GM19372 (cell line): Measurements from ENCODE around the gene CCNY.

Experiments used
- ATAC-seq: cut with Tn5 transposase; IDR thresholded peaks from one replicate; pipeline ENCODE4 v1.9.1; 2021; ENCODE audit warnings: mild to moderate bottlenecking, low read depth, moderate library complexity; ENCODE audit not compliant: unreplicated experiment

CCNY gene

GRCh38 chr10:35423505-35424306 is 87.4 kb downstream of the CCNY start:
- no peak for ATAC-seq

- ATAC-seq, result no peak
These were observed 88.5 kb downstream of the CCNY start for GRCh38 chr10:35424680-35425285.

GRCh38 chr10:35425595-35425994 is 89.3 kb downstream of the CCNY start:
- ATAC-seq, result no peak

GRCh38 chr10:35426657-35427056 is 90.3 kb downstream of the CCNY start:
- ATAC-seq, result no peak

GRCh38 chr10:35427543-35427942 is 91.2 kb downstream of the CCNY start:
- ATAC-seq, result no peak

GRCh38 chr10:35428521-35428920 is 92.2 kb downstream of the CCNY start:
- ATAC-seq, result no peak

- ATAC-seq, result no peak
These were observed 96.6 kb downstream of the CCNY start for GRCh38 chr10:35432781-35433338.

GRCh38 chr10:35433851-35434426 is 97.6 kb downstream of the CCNY start:
- ATAC-seq, result no peak

GRCh38 chr10:35434533-35434932 is 98.2 kb downstream of the CCNY start:
- no peak for ATAC-seq

- no peak for ATAC-seq
These were observed 99.5 kb downstream of the CCNY start for GRCh38 chr10:35435824-35436223.

GRCh38 chr10:35437829-35438228 is 101.5 kb downstream of the CCNY start:
- ATAC-seq, result no peak

GRCh38 chr10:35438718-35439571 is 102.6 kb downstream of the CCNY start:
- ATAC-seq, result no peak

- ATAC-seq, result no peak
These were observed 103.7 kb downstream of the CCNY start for GRCh38 chr10:35440016-35440415.

GRCh38 chr10:35442028-35442427 is 105.7 kb downstream of the CCNY start:
- no peak for ATAC-seq

GRCh38 chr10:35442592-35442991 is 106.3 kb downstream of the CCNY start:
- ATAC-seq, result no peak

GRCh38 chr10:35443858-35444257 is 107.5 kb downstream of the CCNY start:
- no peak for ATAC-seq

GRCh38 chr10:35445150-35445884 is 109.0 kb downstream of the CCNY start:
- ATAC-seq, result no peak

- no peak for ATAC-seq
These were observed 110.1 kb downstream of the CCNY start for GRCh38 chr10:35446439-35446838.

- ATAC-seq, result no peak
These were observed 111.5 kb downstream of the CCNY start for GRCh38 chr10:35447693-35448407.
